ENCODE data around the gene SPOCD1.

The SPOCD1 gene

GRCh38 chr1:31769720-31770390 lies 46.0 kb downstream of the SPOCD1 start:
- no peak for DNase-seq

- DNase-seq, result no peak
These were observed 46.7 kb downstream of the SPOCD1 start for GRCh38 chr1:31768939-31769704.

GRCh38 chr1:31768407-31768907 lies 47.4 kb downstream of the SPOCD1 start:
- DNase-seq, result no peak

GRCh38 chr1:31767225-31767624 lies 48.6 kb downstream of the SPOCD1 start:
- no peak for DNase-seq

- DNase-seq, result no peak
These were observed 50.3 kb downstream of the SPOCD1 start for GRCh38 chr1:31765516-31765915.

- no peak for DNase-seq
These were observed 50.8 kb downstream of the SPOCD1 start for GRCh38 chr1:31765041-31765467.

- DNase-seq, result peak in 1 of 2 donors; percentile 28
These were observed 51.3 kb downstream of the SPOCD1 start, which contains the start of gene ADGRB2 for GRCh38 chr1:31764312-31765040. ADGRB2 (minus strand) TSS chr1:31764340; CDS start chr1:31757221, 7,119 bp downstream.

GRCh38 chr1:31763671-31764311 lies 52.0 kb downstream of the SPOCD1 start:
- no peak for DNase-seq

- peak; percentile 75 to 78 for DNase-seq
These were observed 52.8 kb downstream of the SPOCD1 start for GRCh38 chr1:31762726-31763670.

GRCh38 chr1:31762323-31762722 lies 53.5 kb downstream of the SPOCD1 start:
- DNase-seq, result no peak

- no peak for DNase-seq
These were observed 53.9 kb downstream of the SPOCD1 start for GRCh38 chr1:31761883-31762282.

GRCh38 chr1:31760471-31761470 lies 55.1 kb downstream of the SPOCD1 start:
- peak; percentile 75 to 82 for DNase-seq

GRCh38 chr1:31759298-31760023 lies 56.4 kb downstream of the SPOCD1 start:
- no peak for DNase-seq

- DNase-seq, result no peak
These were observed 57.0 kb downstream of the SPOCD1 start for GRCh38 chr1:31758823-31759222.

GRCh38 chr1:31757989-31758388 lies 57.8 kb downstream of the SPOCD1 start:
- DNase-seq, result no peak

- DNase-seq, result no peak
These were observed 58.6 kb downstream of the SPOCD1 start for GRCh38 chr1:31757204-31757679.

GRCh38 chr1:31756578-31756977 lies 59.2 kb downstream of the SPOCD1 start:
- DNase-seq, result no peak

GRCh38 chr1:31755850-31756492 lies 59.9 kb downstream of the SPOCD1 start:
- no peak for DNase-seq

GRCh38 chr1:31755197-31755611 lies 60.6 kb downstream of the SPOCD1 start:
- no peak for DNase-seq

Measured in CD4-positive, alpha-beta T cell treated with Interleukin-1 beta for 1 hour (primary cell).